ENCODE results near the gene MRPS7. TPM values are rescaled to one million over a fixed set of nuclear protein-coding genes. Genes with fewer than 3 reads are reported as not detected.

Gene MRPS7
- total RNA-seq, 1 experiment from 2014 or later = 94.7 TPM

- POLR2A ChIA-PET = interaction anchor here (0.6 to 3.1 kb wide), 6 partner anchors 9 to 136 kb away, joined by 3 to 24 read pairs (median 4); partner anchors contain the start of genes GGA3, MRPS7 and SLC25A19
- DNase-seq (ENCODE audit: low spot score) (peak; percentile 66), ATAC-seq (peak; percentile 41)
- H3K27me3 Mint-ChIP-seq (ENCODE audit: low read depth) = no peaks in the 10 kb centered on the region
- peak overlapping the region; percentile 88 for H3K27ac Mint-ChIP-seq
- H3K36me3 Mint-ChIP-seq = peaks cover 29% of the 10 kb centered on the region
- peak overlapping the region; percentile 83 for H3K4me3 Mint-ChIP-seq
- no peaks in the 10 kb centered on the region for H3K9me3 Mint-ChIP-seq
- TF ChIP-seq FOXP1 (CRISPR knock-in tag; IDR thresholded peaks at IDR 0.05; ENCODE audit: borderline replicate concordance) (0 out of 2 replicates have a peak, but pooled peaks have one; percentile 8), ZNF423 (CRISPR knock-in tag; IDR thresholded peaks at IDR 0.05) (no peak), NR3C1 (CRISPR knock-in tag; conservative IDR thresholded peaks at IDR 0.05; ENCODE audit: low read depth) (no peak), CDX4 (CRISPR knock-in tag; IDR thresholded peaks at IDR 0.05; ENCODE audit: borderline replicate concordance) (no peak), GABPB1 (CRISPR knock-in tag; IDR thresholded peaks at IDR 0.05) (0 out of 2 replicates have a peak, but pooled peaks have one; percentile 45), E2F5 (CRISPR knock-in tag; IDR thresholded peaks at IDR 0.05) (peak; percentile 18; the same call in 1 of the 2 replicates)
- TF ChIP-seq, protein P1, sequence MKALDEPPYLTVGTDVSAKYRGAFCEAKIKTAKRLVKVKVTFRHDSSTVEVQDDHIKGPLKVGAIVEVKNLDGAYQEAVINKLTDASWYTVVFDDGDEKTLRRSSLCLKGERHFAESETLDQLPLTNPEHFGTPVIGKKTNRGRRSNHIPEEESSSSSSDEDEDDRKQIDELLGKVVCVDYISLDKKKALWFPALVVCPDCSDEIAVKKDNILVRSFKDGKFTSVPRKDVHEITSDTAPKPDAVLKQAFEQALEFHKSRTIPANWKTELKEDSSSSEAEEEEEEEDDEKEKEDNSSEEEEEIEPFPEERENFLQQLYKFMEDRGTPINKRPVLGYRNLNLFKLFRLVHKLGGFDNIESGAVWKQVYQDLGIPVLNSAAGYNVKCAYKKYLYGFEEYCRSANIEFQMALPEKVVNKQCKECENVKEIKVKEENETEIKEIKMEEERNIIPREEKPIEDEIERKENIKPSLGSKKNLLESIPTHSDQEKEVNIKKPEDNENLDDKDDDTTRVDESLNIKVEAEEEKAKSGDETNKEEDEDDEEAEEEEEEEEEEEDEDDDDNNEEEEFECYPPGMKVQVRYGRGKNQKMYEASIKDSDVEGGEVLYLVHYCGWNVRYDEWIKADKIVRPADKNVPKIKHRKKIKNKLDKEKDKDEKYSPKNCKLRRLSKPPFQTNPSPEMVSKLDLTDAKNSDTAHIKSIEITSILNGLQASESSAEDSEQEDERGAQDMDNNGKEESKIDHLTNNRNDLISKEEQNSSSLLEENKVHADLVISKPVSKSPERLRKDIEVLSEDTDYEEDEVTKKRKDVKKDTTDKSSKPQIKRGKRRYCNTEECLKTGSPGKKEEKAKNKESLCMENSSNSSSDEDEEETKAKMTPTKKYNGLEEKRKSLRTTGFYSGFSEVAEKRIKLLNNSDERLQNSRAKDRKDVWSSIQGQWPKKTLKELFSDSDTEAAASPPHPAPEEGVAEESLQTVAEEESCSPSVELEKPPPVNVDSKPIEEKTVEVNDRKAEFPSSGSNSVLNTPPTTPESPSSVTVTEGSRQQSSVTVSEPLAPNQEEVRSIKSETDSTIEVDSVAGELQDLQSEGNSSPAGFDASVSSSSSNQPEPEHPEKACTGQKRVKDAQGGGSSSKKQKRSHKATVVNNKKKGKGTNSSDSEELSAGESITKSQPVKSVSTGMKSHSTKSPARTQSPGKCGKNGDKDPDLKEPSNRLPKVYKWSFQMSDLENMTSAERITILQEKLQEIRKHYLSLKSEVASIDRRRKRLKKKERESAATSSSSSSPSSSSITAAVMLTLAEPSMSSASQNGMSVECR (CRISPR knock-in tag; IDR thresholded peaks at IDR 0.05; ENCODE audit: borderline replicate concordance) = peak; percentile 65; the same call in 1 of the 2 replicates
- TF ChIP-seq, protein P2, sequence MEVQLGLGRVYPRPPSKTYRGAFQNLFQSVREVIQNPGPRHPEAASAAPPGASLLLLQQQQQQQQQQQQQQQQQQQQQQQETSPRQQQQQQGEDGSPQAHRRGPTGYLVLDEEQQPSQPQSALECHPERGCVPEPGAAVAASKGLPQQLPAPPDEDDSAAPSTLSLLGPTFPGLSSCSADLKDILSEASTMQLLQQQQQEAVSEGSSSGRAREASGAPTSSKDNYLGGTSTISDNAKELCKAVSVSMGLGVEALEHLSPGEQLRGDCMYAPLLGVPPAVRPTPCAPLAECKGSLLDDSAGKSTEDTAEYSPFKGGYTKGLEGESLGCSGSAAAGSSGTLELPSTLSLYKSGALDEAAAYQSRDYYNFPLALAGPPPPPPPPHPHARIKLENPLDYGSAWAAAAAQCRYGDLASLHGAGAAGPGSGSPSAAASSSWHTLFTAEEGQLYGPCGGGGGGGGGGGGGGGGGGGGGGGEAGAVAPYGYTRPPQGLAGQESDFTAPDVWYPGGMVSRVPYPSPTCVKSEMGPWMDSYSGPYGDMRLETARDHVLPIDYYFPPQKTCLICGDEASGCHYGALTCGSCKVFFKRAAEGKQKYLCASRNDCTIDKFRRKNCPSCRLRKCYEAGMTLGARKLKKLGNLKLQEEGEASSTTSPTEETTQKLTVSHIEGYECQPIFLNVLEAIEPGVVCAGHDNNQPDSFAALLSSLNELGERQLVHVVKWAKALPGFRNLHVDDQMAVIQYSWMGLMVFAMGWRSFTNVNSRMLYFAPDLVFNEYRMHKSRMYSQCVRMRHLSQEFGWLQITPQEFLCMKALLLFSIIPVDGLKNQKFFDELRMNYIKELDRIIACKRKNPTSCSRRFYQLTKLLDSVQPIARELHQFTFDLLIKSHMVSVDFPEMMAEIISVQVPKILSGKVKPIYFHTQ (CRISPR knock-in tag; IDR thresholded peaks at IDR 0.05) = no peak
- CTCF ChIA-PET = interaction anchor here (0.5 to 8.7 kb wide), 112 partner anchors 9 to 1240 kb away, joined by 3 to 155 read pairs (median 4); partner anchors contain the start of genes ARMC7, ATP5PD, CDR2L and GALK1
- peaks cover 19% of the 10 kb centered on the region for H3K4me1 Mint-ChIP-seq
Observed at GRCh38 chr17:75270218-75270965, 8.7 kb downstream of the MRPS7 start.

DNA sequence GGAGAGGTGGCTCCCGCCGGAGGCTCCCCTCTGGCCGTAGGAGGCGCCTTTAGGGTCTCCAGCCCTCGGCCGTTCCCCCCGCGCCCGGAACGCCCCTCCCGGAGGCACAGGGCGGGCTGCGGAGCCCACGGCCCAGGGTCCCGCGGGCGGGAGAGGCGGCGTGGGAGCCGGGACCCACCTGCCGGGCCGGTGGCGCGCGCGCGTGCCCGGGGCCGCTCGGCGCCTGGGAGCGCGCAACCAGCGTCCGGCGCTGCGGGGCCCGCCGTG lies 9.2 kb downstream of the MRPS7 start, which contains the start of gene MIF4GD:
Gene MIF4GD, minus strand, starts transcription at position 266 of the 267 bp plus-strand sequence. CDS start 1,036 bp downstream, outside the sequence.
- H3K4me3 Mint-ChIP-seq = peak within 1 kb of the TSS; percentile 83
- ATAC-seq (0 out of 2 replicates have a peak, but pooled peaks have one; percentile 1), DNase-seq (ENCODE audit: low spot score) (no peak)
- no peaks in the 10 kb centered on the region for H3K9me3 Mint-ChIP-seq
- no peaks in the 10 kb centered on the region for H3K27me3 Mint-ChIP-seq (ENCODE audit: low read depth)
- POLR2A ChIA-PET = interaction anchor here (0.6 to 3.1 kb wide), 5 partner anchors 9 to 135 kb away, joined by 3 to 24 read pairs (median 4); partner anchors contain the start of genes GGA3, MRPS7 and SLC25A19
- H3K36me3 Mint-ChIP-seq = peaks cover 25% of the 10 kb centered on the region
- peak within 1 kb of the TSS; percentile 88 for H3K27ac Mint-ChIP-seq
- CTCF ChIA-PET = interaction anchor here (0.5 to 8.7 kb wide), 105 partner anchors 8 to 1239 kb away, joined by 3 to 155 read pairs (median 4); partner anchors contain the start of genes ARMC7, ATP5PD, CDR2L and GALK1
- H3K4me1 Mint-ChIP-seq = peaks cover 19% of the 10 kb centered on the region
- TF ChIP-seq, protein P3, sequence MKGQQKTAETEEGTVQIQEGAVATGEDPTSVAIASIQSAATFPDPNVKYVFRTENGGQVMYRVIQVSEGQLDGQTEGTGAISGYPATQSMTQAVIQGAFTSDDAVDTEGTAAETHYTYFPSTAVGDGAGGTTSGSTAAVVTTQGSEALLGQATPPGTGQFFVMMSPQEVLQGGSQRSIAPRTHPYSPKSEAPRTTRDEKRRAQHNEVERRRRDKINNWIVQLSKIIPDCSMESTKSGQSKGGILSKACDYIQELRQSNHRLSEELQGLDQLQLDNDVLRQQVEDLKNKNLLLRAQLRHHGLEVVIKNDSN (CRISPR knock-in tag; IDR thresholded peaks at IDR 0.05) = no peak
- TF ChIP-seq ZNF671 (CRISPR knock-in tag; IDR thresholded peaks at IDR 0.05) (no peak), IRF2 (CRISPR knock-in tag; IDR thresholded peaks at IDR 0.05; ENCODE audit: borderline replicate concordance, low read depth) (0 out of 2 replicates have a peak, but pooled peaks have one; percentile 10), ATF2 (CRISPR knock-in tag; IDR thresholded peaks at IDR 0.05; ENCODE audit: borderline replicate concordance, low read depth) (no peak), ATF1 (CRISPR knock-in tag; IDR thresholded peaks at IDR 0.05) (no peak), ZNF532 (CRISPR knock-in tag; IDR thresholded peaks at IDR 0.05; ENCODE audit: borderline replicate concordance) (0 out of 2 replicates have a peak, but pooled peaks have one; percentile 27), CDX4 (CRISPR knock-in tag; IDR thresholded peaks at IDR 0.05; ENCODE audit: borderline replicate concordance) (no peak), SMAD4 (CRISPR knock-in tag; IDR thresholded peaks at IDR 0.05) (no peak)
